GM18861 (cell line): Measurements from ENCODE around the gene ENHO.

Experiments
- ATAC-seq: cut with Tn5 transposase; IDR thresholded peaks from one replicate; pipeline ENCODE4 v1.9.1; 2021; ENCODE audit not compliant: unreplicated experiment

ENHO gene

DNA sequence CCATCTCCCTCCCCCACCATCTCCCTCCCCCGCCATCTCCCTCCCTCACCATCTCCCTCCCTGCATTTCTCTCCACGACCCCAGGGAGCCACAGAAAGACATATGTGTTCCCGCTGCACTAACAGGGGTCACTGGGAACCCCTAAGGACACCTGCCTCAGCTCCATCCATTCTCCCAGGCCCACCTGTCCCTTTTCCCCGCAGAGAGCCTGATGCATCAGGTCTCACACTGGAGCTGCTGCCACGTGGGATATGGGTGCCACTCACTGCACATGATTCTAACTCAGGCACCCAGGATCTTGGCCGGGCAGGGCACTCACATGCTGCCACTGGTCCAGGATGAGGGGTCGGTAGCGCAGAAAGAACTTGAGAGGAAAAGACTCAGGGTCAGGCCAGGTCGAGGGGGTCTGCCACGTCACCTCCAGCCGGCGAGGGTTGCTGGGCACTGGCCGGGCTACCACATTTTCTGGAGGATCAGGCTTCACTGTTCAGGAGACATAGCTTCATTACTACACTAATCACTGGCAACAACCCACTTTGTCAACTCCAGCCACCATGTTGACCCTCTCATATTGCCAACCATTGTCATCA, 33.2 kb upstream of the ENHO start:
- no peak for ATAC-seq

DNA sequence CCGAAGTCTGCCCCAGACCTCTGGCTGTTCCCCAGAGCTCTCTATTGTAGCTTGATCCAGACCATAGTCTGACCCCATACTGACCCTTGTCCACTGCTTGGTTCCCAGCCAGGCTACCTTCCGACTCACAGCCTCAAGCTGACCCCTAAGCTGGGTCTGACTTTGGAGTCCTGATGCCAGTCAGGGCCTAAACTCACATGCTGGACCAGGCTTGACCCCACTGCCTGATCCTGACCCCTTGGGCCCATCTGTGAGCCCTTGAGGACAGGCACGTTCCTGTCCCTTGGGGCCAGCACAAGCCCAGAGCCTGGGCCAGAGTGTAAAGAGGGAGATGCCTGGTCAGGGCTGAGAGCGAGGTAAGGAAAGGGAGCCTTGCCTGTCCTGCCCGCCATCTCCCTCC, 32.7 kb upstream of the ENHO start:
- no peak for ATAC-seq

DNA sequence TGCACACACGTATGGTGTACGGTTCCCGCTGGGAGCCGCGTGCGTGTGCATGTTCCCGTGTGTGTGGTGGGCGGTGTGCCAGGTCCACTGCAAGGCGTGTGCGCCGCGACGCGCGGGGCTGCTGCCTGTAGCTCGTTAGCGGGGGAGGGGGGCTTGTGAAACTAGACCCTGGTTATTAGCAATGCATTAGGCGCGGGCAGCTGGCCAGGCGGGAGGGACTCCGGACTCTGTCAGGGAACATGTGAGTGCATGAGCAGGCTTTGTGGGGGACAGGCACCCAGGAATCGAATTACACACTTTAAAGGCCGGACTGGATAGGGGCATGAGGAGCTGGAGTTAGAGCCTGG, 32.2 kb upstream of the ENHO start:
- no peak for ATAC-seq

DNA sequence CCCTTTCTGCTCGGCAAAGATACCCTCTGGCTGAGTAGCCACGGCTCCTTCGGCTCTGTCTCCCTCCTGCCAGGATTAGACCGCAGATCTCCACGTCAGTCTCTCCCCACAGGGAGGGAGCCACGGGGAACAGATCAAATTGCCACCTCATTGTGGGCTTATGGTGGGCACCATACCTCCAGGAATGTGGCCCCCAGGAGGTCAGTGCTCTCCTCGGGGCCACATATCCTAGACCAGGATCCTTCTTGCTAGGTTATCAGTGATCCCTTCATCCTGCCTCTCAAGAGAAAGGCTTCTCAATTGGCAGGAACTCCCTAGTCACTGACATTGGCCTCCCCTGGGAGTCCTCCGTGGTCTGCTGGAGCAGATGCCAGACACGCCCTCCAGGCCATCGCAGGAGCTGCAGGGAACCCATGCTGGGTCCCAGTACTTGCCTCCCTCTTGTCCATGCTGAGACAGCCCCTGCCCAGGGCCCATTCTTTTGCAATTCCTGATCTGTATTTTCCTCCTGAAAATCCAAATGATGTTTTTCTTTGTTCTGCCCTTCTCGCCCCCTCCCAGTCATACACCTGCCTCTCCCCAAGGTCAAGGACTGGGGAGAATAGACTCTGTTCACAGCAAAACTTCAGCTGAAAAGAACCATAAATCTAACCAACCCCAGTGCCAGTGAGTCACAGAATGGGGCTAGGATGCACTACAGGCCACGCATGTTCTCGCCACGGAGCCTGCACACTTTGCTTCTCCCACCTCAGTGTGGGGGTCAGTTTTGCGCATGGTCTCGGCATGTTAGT, 31.6 kb upstream of the ENHO start:
- no peak for ATAC-seq

DNA sequence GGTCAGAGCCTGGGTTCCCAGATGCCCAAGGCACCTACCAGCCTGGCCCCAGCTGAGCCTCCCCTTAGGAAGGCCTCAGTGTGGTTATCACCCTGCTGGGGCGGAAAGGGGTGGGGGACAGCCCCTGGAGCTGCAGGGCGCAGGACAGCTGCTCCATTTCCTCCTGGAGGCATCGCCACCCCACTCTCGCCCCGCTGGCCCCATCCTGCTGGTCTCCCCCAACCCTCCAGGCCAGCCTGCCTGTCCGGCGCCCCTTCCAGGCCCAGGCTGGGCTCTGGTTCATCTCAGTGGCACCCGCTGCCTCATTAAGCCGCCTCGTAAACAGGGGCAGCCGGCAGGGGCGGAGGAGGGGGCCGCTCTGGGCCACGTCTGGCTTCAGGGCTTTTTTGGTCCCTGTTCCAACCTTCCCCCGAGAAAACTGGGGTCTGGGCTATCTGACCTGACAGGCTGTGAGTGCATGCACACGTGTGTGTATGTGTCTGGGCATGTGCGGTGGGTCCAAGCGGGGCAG, 30.8 kb upstream of the ENHO start:
- ATAC-seq = no peak

DNA sequence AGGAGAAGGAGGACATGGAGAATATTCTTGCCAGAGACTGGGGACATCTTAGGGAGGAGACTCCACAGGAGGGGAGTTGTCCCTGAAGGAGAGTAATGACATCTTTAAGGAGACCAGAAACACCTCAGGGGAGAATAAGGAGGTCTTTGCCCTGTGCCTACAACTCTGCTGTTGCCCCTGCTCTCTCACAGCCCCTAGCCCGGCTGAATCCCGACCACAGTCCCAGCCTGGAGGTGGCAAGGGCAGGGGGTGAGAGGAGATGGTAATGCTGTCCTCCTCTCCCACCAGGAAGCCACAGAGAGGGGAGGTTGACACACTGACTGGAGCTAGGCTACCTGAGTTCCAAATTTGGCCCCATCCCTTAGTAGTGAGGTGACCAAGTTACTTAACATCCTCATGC, 30.2 kb upstream of the ENHO start:
- ATAC-seq = no peak

DNA sequence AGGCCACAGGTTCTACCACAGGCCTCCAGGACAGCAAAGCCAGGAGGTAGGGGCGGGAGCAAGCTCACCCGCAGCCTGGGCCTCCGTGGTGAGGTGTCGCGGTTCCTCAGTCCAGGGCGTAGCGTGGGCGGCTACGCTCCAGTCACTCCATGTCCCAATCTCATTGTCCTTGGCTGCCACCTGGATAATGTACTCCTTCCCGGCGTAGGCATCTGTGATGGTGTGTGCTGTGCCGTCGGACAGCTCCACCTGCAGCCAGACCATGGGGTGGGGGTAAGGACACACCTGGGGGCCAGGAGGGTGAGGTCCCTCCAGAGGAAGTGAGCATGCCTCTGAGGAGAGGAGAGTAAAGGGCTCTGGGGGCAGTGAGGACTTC, 29.8 kb upstream of the ENHO start:
- no peak for ATAC-seq

DNA sequence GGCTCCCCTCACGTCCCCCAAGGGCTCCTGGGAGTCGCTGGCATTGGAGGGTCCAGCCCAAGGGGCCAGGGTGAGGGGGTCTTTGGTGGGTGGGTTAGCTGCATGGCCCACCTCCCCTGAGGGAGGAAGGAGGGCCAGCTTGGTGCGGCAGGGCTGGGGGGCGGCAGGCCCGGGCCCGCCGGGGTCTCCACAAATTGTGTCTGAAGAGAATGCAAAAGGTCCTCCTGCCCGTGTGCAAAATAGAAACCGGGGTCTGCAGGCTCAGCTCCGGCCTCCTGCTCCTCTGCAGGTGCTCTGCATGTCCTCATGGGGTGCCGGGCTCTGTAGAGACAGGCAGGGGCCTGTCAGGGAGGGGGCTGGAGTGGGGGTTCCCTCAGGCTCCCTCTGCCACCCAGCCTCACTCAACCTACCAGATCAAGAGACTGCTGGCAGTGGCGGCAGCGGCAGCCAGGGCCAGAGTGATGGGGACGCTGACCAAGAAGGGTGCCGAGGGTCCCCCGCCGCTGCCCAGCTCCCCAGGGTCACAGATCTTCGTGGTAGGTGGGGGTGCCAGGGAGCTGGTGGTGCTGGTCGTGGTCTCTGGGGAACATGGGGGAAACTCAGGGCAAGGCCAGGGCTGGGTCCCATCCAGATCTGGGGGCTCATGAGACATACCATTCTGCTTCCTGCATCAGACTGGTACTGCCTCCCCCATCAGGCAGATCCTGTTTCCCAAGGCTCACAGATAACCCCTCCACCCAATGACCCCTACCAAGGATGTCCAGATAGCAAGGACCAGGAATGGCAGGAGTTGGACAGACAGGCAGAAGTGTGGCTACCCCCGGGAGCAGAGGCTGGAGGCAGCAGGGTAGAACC, 29.2 kb upstream of the ENHO start:
- no peak for ATAC-seq

DNA sequence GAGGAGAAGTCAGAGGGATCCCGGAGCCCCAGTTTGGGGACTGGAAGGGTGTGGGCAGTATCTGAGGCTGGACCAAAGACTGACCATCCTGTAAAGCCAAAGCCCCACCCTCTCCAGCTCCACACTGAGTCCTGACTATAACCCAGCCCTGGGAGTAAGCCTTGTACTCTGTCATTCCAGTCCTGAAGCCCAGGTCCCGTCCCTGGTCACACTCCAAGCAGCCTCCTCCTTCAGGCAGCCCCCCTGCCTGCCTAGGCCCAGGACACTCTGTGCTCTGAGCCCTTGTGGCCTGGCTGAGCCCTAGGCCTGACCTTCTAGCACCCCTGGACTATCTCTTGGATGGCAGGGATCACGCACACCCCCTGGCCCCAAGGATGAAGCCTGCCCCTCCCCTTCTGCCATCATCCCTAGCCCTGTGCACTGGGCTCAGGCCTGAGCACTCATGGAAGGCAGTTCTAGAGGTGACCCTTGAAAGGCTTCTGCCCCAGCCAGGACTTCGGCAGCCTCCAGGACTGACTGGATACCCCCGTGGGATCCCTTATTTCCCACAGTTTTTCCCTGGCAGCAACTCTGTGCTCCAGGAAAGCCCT, 28.0 kb upstream of the ENHO start:
- no peak for ATAC-seq

DNA sequence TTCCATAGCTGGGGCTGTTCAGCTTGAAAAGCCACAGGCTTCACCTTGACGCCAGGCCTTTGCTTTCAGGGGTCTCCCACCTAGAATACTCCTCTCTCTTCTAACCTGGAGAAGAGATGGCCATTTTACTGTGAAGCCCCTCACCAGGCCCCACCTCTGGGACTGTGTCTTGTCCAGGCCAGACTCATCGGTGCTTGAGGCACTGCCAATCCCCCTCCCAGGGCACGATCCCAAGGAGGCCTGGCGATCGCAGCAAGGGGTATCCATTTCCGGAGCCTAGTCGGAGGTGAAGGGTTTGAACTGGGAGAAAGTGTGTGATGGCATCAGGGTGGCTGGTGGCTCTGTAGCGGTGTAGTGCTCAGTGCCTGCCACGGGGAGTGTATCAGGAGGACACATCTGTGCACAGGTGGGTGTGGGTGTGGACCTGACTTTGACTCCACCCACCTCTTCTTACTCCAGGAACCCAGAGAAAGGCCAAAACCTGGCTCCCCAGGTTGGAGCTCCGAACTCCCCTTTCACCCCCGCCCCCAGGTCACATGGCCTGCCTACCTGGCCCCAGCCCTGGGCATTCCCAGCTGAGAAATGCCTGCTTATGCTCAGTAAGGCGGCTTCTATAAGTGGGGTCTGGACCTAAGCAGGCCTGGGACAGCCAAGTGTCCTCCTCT, 27.4 kb upstream of the ENHO start:
- no peak for ATAC-seq

DNA sequence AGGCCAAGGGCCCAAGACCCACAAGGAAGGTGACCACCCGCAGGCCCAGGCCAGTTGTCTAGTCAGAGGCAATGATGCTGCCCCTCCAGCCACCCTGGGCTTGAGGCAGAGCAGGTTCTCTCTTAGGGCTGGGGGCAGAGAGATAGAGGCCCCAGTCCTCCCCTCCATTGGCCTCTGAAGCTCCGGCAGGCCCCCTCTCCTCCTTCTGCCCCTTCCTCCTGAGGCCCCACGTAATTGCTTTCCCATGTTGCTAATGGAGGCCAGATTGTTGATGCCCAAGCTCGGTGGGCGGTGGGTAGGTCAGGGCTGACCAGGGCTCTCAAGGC, 26.6 kb upstream of the ENHO start:
- no peak for ATAC-seq

DNA sequence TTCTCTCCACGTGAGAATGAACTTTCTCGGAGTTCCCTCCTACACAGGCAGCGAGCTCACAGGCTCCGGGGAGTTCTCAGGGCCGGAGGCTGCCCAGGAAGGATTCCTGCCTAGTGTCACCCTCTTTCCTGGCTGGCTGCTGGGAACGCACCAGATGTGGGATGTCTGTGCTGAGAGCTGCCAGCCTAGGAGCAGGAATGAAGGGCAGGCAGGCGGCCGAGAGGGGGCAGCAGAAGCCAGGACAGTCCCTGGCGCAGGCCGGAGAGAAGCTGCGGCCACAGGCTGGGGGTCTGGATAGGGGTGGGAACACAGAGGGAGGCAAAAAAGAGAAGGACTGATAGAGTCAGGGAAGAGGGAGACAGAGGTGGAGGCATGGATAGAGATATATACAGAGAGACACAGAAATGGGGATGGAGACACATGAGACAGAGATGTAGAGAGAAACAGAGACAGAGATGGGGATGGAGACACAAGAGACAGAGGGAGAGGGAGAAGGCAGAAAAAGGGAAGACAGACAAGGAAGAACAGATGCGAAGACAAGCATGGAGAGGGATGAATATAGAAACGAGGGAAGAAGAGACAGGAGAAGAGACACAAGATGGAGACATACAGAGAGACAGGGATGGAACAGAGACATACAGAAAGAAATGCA, 25.3 kb upstream of the ENHO start:
- ATAC-seq = no peak

DNA sequence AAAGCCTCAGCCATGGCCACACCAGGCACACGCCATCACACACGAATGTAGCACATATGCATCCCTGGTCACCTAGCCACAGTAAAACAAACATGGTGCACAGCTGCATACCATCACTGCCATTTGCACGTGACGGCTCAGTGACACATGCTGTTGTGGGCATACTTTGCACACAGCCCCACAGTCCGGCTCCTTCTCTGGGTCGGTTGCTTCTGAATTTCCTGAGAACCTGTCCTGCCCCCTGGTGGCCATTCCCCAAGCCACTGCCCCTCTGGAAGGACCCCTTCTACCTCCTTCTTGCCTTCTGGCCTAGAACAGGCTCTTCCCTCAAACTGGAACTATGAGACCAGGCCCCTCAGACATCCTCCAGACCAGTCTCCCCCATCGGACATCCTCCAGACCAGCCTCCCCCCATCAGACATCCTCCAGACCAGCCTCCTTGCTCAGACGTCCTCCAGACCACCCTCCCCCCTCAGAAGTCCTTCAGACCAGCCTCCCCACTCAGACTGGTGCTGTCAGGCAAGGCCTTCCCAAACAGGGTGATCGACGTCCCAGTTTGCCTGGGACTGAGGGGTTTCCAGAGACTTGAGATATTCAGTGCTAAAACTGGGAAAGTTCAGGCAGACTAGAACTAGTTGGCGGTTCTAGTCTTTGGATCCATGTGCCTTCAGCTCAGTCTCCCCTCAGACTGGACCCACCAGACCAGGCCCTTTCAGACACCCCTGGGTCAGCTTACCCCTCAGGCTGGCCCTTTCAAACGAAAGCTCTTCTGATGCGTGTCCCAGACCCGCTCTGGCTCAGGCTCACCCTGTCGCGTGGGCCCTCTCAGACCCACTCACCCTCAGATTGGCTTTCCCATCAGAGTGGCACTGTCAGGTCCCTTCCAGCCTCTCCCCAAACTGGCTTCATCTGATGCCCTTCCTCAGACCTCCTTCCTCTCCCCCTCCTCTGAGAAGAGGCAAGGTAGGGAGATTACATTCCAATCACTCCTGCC, 24.3 kb upstream of the ENHO start:
- no peak for ATAC-seq

DNA sequence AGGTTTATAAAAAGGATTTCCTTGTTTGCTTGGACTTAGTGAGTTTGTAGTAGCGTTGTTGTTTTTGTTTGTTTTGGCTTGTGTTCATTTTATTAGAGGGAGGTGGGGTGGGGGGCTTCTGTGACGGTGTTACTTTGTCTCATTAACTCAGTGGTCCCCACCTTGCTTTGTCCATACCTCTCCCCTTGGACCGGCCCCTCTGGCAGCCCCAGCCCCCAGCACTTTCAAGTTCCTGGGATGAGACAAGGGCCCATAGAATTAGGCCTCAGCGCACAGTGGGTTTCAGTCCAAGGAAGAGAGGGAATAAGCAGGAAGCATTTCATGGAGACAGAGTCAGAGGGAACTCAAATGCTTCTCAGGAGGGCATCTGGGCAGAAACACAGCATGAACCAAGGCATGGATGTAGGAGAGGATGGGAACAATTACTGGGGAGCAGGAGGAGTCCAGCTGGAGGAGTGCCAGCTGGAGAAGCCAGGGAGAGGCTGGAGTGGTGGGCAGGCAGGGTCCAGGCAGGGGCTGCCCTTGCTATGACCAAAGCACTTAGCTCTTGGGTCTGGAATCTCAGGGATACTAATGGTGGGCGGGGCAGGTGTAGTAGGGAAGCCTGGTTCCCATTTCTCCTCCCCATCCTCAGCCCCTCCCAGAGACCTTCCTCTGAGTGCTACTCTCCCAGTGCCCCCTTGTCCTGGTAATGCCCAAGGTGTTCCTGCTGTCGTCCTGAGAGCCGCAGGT, 23.5 kb upstream of the ENHO start:
- ATAC-seq = no peak

DNA sequence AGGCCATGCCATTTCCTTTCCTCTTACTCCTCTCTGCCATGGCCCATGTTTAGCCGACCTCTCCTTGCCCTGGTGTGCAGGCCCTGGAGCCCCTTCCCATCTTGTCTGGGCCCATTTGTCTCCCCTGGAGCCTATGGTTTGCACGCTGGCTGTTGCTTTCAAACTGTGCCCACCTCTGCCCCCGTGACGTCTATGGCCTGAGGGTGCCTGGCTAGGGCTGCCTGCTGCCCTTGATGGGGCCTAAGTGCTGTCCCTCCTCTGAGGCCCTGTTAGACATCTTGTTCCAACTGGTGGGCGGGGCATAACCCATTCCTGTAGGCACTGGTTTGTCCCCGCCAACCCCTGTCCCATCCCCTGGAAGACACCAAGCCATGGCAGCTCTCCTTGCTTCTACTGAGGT, 22.7 kb upstream of the ENHO start:
- no peak for ATAC-seq

DNA sequence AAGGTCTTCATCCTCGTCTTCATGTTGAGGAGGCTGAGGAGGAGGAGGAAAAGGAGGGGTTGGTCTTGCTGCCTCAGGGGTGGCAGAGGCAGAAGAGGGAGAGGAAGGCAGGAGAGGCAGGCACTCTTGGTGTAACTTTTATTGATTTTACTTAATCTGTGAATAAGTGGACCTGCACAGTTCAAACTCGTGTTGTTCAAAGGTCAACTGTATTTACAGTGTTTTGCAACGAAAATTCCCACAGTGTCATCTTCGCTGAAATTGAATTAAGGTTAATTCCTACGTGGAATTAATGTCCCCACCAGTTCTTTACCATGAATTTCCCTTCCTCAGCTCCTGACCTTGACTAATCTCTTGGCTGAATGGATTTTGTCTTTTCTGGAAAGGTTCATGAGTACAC, 21.2 kb upstream of the ENHO start:
- no peak for ATAC-seq

DNA sequence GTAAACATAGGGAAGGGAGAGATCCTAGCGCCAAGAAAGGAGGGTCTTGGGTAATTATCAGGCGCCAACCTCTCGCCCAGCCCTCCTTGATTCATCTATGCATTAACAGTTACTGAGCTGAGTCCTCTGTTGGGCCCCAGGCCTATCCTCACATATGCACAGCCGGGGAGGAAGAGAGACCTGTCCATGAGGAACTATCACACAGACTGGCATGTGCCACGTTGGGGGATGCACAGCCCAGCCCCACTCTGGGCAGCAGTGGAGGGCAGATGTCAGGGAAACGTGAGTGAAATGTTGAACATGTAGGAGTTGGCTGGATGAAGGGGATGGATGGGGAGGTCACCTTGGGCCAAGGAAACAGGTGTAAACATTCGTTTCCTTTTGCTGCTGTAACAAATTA, 18.8 kb upstream of the ENHO start:
- ATAC-seq = no peak

DNA sequence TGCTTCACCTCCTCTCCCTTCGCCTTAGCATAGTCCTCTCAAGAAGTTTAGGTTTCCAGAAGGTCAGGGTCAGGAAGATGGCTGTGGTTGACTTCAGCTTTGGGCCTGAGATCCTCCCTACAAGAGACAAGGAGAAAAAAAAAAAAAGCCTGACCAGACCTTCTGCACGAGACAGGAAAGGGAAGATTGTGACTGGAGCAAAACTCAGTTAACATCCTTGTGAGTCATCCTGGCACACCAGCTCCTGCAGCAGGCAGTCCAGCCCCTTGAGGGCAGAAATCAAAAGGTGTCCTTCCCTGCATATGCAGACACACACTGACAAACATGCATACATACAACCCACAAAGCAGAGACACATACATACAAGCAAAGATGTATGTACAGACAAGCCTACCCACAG, 18.0 kb upstream of the ENHO start:
- ATAC-seq = no peak

DNA sequence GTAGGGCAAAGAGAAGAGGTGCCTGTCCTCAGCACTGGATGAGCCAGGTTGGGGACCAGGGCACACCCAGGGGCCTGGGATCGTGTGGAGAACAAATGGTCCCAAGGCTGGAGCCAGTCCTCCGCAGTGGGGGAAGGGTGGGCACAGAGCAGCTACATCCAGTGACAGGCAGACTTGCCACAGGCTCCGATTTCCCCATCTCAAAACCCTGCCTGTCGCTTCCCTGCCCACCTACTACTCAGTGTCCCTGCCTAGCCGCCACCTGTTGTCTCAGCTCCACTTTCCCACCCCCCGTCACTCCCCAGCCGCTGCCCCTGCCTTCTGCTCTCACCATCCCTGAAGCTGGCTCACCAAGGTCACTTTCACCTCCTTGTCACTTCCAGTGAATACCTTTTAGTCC, 13.9 kb upstream of the ENHO start:
- no peak for ATAC-seq
